Osteoblast (primary cell): ENCODE results near the gene ZC3H6. TPM values are rescaled to one million over a fixed set of nuclear protein-coding genes. Genes with fewer than 3 reads are reported as not detected.

ENCODE experiments used
- DNase-seq: peaks from one replicate; pipeline ENCODE4 v3.0.0; 2011; ENCODE audit warnings: low spot score, mixed read lengths; ENCODE audit not compliant: insufficient read length; ENCODE audit errors: missing footprints
- H2AFZ ChIP-seq: 2 replicates; pipeline ENCODE4 v1.6.0; 2011; ENCODE audit warnings: mild to moderate bottlenecking, low read length
- H3K27ac ChIP-seq: 2 replicates; pipeline ENCODE4 v1.5.1; 2011; ENCODE audit warnings: mild to moderate bottlenecking, low read depth, low read length, moderate library complexity
- H3K27me3 ChIP-seq: 2 replicates; pipeline ENCODE4 v1.6.0; 2012; ENCODE audit warnings: mild to moderate bottlenecking, control low read depth, inconsistent platforms, low read length, moderate library complexity; ENCODE audit not compliant: insufficient read depth
- H3K36me3 ChIP-seq: 2 replicates; pipeline ENCODE4 v1.5.1; 2011; ENCODE audit warnings: mild to moderate bottlenecking, low read length, control low read depth, moderate library complexity; ENCODE audit not compliant: insufficient read depth
- H3K4me1 ChIP-seq: 2 replicates; pipeline ENCODE4 v1.5.1; 2011; ENCODE audit warnings: mild to moderate bottlenecking, low read length, control low read depth, moderate library complexity; ENCODE audit not compliant: insufficient read depth
- H3K4me2 ChIP-seq: 2 replicates; pipeline ENCODE4 v1.6.0; 2011; ENCODE audit warnings: mild to moderate bottlenecking, low read length; ENCODE audit not compliant: insufficient read depth
- H3K4me3 ChIP-seq: fragments of 200-600 bp; sonication (generic); 3 replicates; pipeline ENCODE4 v1.5.1; 2012; ENCODE audit warnings: mild to moderate bottlenecking, low read length, inconsistent platforms; ENCODE audit not compliant: insufficient read depth
- H3K79me2 ChIP-seq: 2 replicates; pipeline ENCODE4 v1.6.0; 2012; ENCODE audit warnings: mild to moderate bottlenecking, low read length, control low read depth, inconsistent platforms; ENCODE audit not compliant: insufficient read depth
- H3K9me3 ChIP-seq: 2 replicates; pipeline ENCODE4 v1.5.1; 2011; ENCODE audit warnings: low read depth, low read length, control low read depth
- H4K20me1 ChIP-seq: 2 replicates; pipeline ENCODE4 v1.6.0; 2012; ENCODE audit warnings: mild to moderate bottlenecking, low read length, control low read depth; ENCODE audit not compliant: insufficient read depth
- total RNA-seq: library from RNA; depleted of rRNA; stranded (reverse); fragments of >200 nt; gene quantifications from 2 replicates; pipeline ENCODE4 v1.2.3, GENCODE V29; 2012
- TF ChIP-seq, protein P1 (sequence below): IDR thresholded peaks from 2 replicates; pipeline ENCODE4 v1.5.1; 2011; ENCODE audit warnings: mild to moderate bottlenecking, low read depth, low read length, moderate library complexity; ENCODE audit errors: extremely low read depth

Gene ZC3H6
- total RNA-seq, 1 donor: 4.3 TPM

DNA sequence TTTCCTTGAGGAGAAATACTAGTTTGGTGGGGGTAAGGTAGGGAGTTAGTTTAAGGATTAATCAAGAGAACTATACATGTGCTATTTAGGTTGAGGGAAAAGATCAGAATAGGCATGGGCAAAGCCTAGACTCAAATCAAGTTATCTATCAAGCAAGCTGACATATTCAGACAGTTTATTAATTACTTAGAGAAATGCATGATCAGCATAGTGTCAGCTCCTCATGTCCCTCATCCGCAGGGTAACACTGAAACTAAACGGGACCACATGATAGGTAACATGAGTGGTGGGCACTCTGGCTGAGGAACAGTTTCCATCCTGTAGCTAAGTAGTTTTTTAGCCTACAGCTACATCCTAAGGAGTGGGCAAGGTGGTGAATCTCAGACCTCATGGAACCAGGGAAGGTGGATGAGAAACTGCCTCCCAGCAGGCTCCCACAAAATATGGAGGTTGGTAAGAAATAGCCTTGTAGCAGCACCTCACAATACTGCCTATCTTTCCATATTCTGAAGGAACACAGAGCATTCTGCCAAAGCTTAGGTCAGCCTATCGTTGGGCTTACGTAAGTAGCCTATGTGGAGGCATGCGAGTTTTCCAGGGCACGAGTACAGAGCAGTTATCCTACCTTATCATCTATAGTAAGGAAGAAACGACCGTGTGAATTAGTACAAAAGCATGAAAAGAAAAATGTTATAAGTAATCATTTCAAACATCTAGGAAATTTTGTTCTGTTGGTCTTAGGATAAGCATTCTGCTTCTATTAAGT, 18.4 kb downstream of the ZC3H6 start:
- Histone ChIP-seq H3K27me3 (no peaks in the 10 kb centered on the region), H3K79me2 (peaks cover 2% of the 10 kb centered on the region), H3K4me3 (no peak overlapping the region), H4K20me1 (no peaks in the 10 kb centered on the region), H2AFZ (no peak overlapping the region), H3K9me3 (no peaks in the 10 kb centered on the region), H3K27ac (no peak overlapping the region), H3K36me3 (no peaks in the 10 kb centered on the region), H3K4me1 (peaks cover 17% of the 10 kb centered on the region), H3K4me2 (no peak overlapping the region)
- TF ChIP-seq, protein P1, sequence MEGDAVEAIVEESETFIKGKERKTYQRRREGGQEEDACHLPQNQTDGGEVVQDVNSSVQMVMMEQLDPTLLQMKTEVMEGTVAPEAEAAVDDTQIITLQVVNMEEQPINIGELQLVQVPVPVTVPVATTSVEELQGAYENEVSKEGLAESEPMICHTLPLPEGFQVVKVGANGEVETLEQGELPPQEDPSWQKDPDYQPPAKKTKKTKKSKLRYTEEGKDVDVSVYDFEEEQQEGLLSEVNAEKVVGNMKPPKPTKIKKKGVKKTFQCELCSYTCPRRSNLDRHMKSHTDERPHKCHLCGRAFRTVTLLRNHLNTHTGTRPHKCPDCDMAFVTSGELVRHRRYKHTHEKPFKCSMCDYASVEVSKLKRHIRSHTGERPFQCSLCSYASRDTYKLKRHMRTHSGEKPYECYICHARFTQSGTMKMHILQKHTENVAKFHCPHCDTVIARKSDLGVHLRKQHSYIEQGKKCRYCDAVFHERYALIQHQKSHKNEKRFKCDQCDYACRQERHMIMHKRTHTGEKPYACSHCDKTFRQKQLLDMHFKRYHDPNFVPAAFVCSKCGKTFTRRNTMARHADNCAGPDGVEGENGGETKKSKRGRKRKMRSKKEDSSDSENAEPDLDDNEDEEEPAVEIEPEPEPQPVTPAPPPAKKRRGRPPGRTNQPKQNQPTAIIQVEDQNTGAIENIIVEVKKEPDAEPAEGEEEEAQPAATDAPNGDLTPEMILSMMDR: no peak
- DNase-seq: no peak

DNA sequence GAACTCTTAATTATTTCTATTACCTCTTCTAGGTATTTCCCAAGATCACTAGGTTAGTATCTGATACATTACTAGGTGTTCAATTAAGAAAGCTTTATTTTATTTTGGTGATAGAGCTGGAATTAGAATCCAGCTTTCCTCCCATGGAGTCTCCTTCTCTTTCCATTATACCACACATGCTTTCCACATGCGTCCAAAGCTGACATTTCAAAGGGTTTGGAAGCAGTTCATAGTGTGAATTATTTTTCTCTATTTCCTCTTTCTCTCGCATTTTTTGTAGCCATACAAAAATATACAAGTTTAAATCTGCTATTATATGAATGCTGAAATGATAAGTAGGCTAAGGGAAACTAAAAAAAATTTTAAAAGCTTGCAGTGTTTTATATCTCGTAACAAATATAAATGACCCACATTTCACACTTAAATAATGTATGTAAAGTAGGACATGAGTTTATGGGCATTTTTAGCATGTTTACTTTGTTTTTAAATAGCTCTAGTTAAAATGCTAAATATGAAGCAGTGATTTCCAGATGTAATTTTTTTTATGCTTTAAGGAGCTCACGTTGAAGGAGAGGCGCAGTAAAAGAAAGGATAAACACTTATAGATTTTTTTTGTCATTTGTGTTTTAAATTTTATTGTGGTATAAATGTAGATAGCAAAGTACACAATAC, 20.1 kb downstream of the ZC3H6 start:
- Histone ChIP-seq H3K27ac (no peak overlapping the region), H3K79me2 (peaks cover 2% of the 10 kb centered on the region), H3K36me3 (no peaks in the 10 kb centered on the region), H3K4me2 (no peak overlapping the region), H3K27me3 (no peaks in the 10 kb centered on the region), H3K4me1 (peaks cover 18% of the 10 kb centered on the region), H4K20me1 (no peaks in the 10 kb centered on the region), H3K9me3 (no peaks in the 10 kb centered on the region), H2AFZ (no peak overlapping the region), H3K4me3 (no peak overlapping the region)
- TF ChIP-seq, protein P1: no peak
- no peak for DNase-seq

GRCh38 chr2:112296407-112296806, 21.0 kb downstream of the ZC3H6 start:
- H3K9me3 ChIP-seq: no peaks in the 10 kb centered on the region

More at GRCh38 chr2:112296407-112296806, 21.0 kb downstream of the ZC3H6 start:
- no peak overlapping the region for H3K4me3 ChIP-seq
- no peaks in the 10 kb centered on the region for H3K27me3 ChIP-seq
- no peak overlapping the region for H2AFZ ChIP-seq
- TF ChIP-seq, protein P1: no peak
- H3K36me3 ChIP-seq: no peaks in the 10 kb centered on the region
- no peaks in the 10 kb centered on the region for H4K20me1 ChIP-seq
- H3K4me1 ChIP-seq: peaks cover 23% of the 10 kb centered on the region
- no peak overlapping the region for H3K4me2 ChIP-seq
- H3K27ac ChIP-seq: no peak overlapping the region
- DNase-seq: no peak
- H3K79me2 ChIP-seq: peaks cover 2% of the 10 kb centered on the region
